Measurements from ENCODE around the gene CFAP410. TPM values are rescaled to one million over a fixed set of nuclear protein-coding genes. Genes with fewer than 3 reads are reported as not detected.
"Not testable (repeated sequence)": the region's sequence is repeated elsewhere in the genome, so short reads cannot be mapped to it uniquely, and the experiment has no call there.

Gene CFAP410
- total RNA-seq, 1 donor from 2014 or later: 12.0 TPM

DNA sequence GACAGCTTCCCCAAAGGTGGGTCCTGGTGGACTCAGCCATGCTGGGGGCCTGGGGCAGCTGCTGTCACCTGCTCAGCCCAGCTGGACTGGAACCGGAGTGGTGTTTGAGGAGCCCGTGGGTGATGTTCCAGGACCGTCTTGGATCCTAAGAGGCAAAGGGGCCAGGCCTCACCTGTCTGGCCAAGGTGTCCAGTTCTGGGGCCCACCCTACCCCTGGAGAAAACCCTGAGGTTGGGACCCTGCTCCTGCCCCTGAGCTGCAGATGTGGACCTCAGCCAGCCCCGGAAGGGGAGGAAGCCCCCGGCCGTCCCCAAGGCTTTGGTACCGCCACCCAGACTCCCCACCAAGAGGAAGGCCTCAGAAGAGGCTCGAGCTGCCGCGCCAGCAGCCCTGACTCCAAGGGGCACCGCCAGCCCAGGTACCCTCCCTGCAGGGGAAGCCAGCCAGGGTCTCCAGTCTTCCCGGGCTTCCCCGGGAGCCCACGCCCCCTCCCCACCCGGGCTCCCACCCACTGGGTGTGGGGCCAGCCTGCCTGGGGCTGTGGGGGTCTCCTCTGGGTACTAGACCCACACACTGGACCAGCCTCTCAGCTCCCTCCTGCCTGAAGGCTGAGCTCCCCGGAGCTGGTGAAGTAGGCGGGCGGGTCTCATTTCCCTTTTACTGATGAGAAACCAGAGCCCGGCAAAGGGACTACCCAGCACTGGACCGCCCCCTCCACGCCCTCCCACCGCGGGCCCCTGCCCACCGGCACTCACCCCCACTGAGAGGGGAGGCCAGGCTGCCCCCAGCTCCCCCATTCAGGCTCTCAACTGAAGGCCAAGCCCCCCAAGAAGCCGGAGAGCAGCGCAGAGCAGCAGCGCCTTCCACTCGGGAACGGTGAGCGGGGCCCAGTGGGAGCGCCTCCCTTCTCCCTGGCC lies 52.2 kb downstream of the CFAP410 start:
- TF ChIP-seq, protein P1, sequence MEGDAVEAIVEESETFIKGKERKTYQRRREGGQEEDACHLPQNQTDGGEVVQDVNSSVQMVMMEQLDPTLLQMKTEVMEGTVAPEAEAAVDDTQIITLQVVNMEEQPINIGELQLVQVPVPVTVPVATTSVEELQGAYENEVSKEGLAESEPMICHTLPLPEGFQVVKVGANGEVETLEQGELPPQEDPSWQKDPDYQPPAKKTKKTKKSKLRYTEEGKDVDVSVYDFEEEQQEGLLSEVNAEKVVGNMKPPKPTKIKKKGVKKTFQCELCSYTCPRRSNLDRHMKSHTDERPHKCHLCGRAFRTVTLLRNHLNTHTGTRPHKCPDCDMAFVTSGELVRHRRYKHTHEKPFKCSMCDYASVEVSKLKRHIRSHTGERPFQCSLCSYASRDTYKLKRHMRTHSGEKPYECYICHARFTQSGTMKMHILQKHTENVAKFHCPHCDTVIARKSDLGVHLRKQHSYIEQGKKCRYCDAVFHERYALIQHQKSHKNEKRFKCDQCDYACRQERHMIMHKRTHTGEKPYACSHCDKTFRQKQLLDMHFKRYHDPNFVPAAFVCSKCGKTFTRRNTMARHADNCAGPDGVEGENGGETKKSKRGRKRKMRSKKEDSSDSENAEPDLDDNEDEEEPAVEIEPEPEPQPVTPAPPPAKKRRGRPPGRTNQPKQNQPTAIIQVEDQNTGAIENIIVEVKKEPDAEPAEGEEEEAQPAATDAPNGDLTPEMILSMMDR (IDR thresholded peaks at IDR 0.05; ENCODE audit: borderline replicate concordance): no peak
- no peak for DNase-seq

DNA sequence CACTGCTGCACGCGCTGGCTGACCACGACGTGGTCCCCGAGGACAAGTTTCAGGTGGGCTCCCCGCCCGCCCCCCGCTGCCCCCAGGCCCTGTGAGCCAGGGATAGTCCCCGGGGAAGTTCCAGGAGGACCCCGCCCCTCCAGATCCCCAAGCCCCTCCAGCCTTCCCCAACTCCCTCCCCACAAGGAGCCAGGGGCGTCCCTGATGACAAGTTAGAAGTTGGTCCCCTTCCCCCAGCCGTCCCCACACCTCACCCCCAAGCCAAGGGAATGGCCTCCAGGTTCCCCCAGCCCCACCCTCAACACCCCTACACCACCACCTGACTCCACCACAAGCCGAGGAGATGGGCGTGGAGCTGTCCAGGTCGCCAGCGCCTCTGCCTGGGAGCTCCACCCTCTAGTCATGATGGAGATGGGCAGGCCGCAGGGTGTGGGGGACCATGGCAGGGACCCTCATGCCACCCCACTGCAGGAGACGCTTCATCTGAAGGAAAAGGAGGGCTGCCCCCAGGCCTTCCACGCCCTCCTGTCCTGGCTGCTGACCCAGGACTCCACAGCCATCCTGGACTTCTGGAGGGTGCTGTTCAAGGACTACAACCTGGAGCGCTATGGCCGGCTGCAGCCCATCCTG lies 53.0 kb downstream of the CFAP410 start:
- no peaks in the 10 kb centered on the region for H3K9me3 ChIP-seq (replicated peaks)
- no peak for DNase-seq
- intact Hi-C loops (cut with micrococcal nuclease): no loop called here
- H3K27me3 ChIP-seq (ENCODE audit: low read depth): peaks cover 38% of the 10 kb centered on the region
- H3K4me3 ChIP-seq: peak overlapping the region; percentile 54
- no peak overlapping the region for H3K27ac ChIP-seq (replicated peaks)
- H3K36me3 ChIP-seq: no peaks in the 10 kb centered on the region
- TF ChIP-seq, protein P1 (IDR thresholded peaks at IDR 0.05; ENCODE audit: borderline replicate concordance): no peak
- H3K4me1 ChIP-seq: peaks cover 8% of the 10 kb centered on the region

More for the DNA sequence above, 52.2 kb downstream of the CFAP410 start:
- Histone ChIP-seq H3K36me3 (no peaks in the 10 kb centered on the region), H3K27me3 (ENCODE audit: low read depth) (peaks cover 38% of the 10 kb centered on the region), H3K4me3 (no peak overlapping the region), H3K9me3 (replicated peaks) (no peaks in the 10 kb centered on the region), H3K4me1 (peaks cover 8% of the 10 kb centered on the region), H3K27ac (replicated peaks) (no peak overlapping the region)
- intact Hi-C loops (cut with micrococcal nuclease): no loop called here

DNA sequence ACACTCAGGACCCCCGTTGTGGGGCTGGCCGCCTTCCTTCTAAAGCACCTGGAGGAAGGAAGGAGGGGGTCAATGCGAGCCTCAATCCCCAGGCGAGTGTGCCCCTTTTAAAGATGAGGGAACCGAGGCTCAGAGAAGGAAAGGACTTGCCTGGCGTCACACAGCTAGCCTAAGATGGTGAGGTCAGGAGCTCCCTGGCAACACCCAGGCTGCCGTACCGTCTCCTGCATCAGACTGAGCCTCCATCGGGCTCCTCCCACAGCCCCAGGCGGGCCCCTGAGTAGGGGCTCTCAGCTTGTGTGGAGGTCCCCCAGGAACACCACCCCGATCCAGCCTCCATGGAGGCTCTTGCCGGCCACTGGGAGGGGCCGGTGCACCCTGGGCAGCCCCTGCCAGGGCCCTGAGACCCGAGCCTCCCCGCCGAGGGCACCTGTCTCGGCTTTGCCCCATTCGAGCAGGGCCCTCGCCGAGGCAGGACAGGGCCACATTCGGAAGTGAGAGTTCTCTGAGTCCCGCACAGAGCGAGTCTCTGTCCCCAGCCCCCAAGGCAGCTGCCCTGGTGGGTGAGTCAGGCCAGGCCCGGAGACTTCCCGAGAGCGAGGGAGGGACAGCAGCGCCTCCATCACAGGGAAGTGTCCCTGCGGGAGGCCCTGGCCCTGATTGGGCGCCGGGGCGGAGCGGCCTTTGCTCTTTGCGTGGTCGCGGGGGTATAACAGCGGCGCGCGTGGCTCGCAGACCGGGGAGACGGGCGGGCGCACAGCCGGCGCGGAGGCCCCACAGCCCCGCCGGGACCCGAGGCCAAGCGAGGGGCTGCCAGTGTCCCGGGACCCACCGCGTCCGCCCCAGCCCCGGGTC lies 53.8 kb downstream of the CFAP410 start, which contains the start of gene AIRE:
Gene AIRE (plus strand): TSS at position 739 of the 855 bp plus-strand sequence. CDS start 131 bp downstream, outside the sequence.
- DNase-seq: no peak
- Histone ChIP-seq H3K27me3 (ENCODE audit: low read depth) (peaks cover 38% of the 10 kb centered on the region), H3K4me3 (peak within 1 kb of the TSS; percentile 54), H3K27ac (replicated peaks) (no peak within 1 kb of the TSS), H3K9me3 (replicated peaks) (no peaks in the 10 kb centered on the region), H3K36me3 (no peaks in the 10 kb centered on the region), H3K4me1 (peaks cover 8% of the 10 kb centered on the region)
- intact Hi-C loops (cut with micrococcal nuclease): no loop called here
- TF ChIP-seq, protein P1 (IDR thresholded peaks at IDR 0.05; ENCODE audit: borderline replicate concordance): no peak

DNA sequence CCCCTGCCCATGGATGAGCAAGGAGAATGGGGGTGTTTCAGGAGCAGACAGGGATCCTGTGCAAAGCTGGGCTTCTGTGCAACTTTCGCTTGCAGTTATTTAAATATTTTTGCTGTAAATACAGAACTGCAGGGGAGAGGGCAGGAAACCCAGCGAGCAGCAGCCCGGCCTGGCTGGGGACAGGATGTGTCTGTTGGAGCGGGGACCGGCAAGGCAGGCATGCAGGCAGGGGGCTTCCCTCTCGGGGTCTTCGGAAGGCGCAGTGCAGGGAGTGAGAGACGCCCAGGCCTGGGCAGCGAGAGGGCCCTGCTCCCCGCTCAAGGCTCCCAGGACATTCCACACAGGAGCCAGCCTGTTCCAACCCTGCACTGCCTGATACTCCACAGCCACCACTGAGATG lies 55.2 kb downstream of the CFAP410 start:
- H3K36me3 ChIP-seq: no peaks in the 10 kb centered on the region
- intact Hi-C loops (cut with micrococcal nuclease): no loop called here
- no peak for DNase-seq
- no peak overlapping the region for H3K4me3 ChIP-seq
- peaks cover 8% of the 10 kb centered on the region for H3K4me1 ChIP-seq
- no peak overlapping the region for H3K27ac ChIP-seq (replicated peaks)
- H3K27me3 ChIP-seq (ENCODE audit: low read depth): peaks cover 38% of the 10 kb centered on the region
- no peaks in the 10 kb centered on the region for H3K9me3 ChIP-seq (replicated peaks)
- TF ChIP-seq, protein P1 (IDR thresholded peaks at IDR 0.05; ENCODE audit: borderline replicate concordance): no peak

DNA sequence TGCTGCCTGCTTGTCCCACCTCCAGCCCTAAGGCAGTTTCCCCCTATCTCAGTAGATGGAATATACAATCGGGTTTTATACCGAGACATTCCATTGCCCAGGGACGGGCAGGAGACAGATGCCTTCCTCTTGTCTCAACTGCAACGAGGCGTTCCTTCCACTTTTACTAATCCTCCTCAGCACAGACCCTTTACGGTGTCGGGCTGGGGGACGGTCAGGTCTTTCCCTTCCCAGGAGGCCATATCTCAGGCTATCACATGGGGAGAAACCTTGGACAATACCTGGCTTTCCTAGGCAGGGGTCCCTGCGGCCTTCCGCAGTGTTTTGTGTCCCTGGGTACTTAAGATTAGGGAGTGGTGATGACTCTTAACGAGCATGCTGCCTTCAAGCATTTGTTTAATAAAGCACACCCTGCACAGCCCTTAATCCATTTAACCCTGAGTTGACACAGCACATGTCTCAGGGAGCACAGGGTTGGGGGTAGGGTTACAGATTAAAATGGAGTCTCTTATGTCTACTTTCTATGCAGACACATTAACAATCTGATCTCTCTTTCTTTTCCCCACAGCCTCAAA lies 55.9 kb downstream of the CFAP410 start:
- H3K4me3 ChIP-seq; DNase-seq; H3K36me3 ChIP-seq; H3K4me1 ChIP-seq; H3K9me3 ChIP-seq (replicated peaks); intact Hi-C loops (cut with micrococcal nuclease); H3K27ac ChIP-seq (replicated peaks): not testable (repeated sequence)
- peaks cover 38% of the 10 kb centered on the region for H3K27me3 ChIP-seq (ENCODE audit: low read depth)

Measured in left ventricle myocardium inferior (tissue), 1 donor.